ENCODE results near the gene NEURL4.

Gene NEURL4

GRCh38 chr17:7282752-7283321 lies 46.3 kb downstream of the NEURL4 start:
- in situ Hi-C loops (cut with MboI; ENCODE audit: low sequenced_read_pairs): no loop called here

DNA sequence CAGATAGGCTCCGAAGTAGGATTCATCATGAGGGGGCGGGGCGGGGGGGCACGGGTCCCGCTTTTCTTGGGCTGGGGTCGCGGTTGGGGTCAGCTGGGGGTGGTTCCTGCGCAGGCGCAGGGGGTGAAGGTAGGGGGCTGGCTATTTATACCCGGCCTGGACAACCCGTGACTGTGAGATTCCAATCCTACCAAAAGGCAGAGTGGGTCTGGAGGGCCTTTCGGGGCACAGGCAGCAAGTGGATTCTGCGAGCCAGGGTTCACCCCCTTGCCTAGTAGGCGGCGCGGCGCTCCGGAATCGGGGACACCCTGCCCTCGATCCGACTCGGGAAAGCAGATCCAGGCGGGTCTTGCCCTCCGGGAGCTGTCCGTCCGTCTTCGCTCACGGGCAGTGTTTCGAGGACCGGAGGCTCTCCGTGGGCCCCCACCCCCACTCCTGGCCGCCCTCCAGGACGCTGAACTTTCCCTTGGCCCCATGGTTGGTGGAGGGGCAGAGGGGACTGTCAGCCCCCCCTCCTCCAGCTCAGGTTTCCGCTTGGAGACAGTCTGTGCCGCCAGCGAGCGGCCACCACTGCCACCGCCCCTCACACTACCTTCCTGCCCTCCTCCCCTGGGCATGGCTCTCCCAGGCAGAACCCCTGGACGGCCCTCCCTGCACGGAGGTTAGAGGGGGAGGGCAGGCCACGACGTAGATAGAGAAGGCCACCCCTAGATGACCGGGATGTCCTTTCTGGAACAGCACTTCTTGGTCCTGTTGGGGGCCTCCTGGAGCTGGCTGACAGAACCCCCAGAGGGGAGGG lies 47.0 kb downstream of the NEURL4 start:
- in situ Hi-C loops (cut with MboI; ENCODE audit: low sequenced_read_pairs): no loop called here

GRCh38 chr17:7281074-7281952 lies 47.8 kb downstream of the NEURL4 start, which contains the start of gene SLC2A4:
TSS of gene SLC2A4 (plus strand) at chr17:7281718. CDS start at chr17:7281935, 217 bp downstream.
- in situ Hi-C loops (cut with MboI; ENCODE audit: low sequenced_read_pairs): no loop called here

DNA sequence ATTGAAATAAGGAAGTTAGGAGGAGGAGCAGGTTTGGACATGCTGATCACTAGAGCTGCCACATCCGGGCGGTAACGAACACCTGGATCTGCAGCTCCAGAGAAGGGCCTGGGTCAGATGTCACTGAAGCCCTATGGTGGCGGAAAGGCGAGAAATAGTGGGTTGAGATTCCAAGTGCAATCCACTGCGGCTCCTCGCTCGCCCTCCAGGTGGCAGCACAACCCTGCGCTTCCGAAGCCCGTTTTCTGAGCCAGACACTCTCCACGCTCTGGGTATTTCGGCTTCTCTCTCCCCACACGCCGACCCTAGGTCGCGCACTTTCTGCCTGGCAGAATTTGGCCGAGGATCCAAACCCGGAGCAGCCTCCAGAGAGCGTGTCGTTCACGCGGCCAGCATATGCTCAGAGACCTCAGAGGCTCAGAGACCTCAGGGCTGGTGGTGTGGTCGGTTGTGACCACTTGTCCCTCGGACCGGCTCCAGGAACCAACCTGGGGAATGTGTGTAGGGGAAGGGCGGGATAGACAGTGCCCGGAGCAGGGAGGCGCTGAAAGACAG lies 48.5 kb downstream of the NEURL4 start:
- in situ Hi-C loops (cut with MboI; ENCODE audit: low sequenced_read_pairs): no loop called here

- in situ Hi-C loops (cut with MboI; ENCODE audit: low sequenced_read_pairs): no loop called here
These were observed 49.7 kb downstream of the NEURL4 start for GRCh38 chr17:7279448-7279847.

DNA sequence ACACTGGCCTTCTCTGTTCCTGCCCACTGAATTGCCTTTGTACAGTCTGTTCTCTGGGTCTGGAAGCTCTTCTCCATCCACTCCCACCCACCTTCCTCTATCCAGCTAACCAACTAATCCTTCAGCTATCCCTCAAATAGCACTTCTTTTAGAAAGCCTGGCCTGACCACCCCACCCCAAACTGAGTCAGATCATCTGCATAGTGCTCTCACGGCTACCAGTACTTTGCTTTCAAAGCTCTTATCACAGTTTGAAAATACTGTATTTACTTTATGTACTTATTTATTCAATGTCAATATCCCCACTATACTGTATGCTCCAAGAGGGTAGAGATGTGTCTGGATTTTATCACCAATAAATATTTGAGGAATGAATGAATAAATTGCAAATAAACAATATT lies 62.4 kb downstream of the NEURL4 start:
- in situ Hi-C loops (cut with MboI; ENCODE audit: low sequenced_read_pairs): no loop called here
